Memory B cell (primary cell): ENCODE data around the gene RGS21.

Experiments used
- ATAC-seq: fragments of 150-1000 bp; cut with Tn5 transposase; 2 replicates; pipeline ENCODE4 v1.10.0; 2021; ENCODE audit warnings: low read depth, mild to moderate bottlenecking, moderate library complexity
- DNase-seq, 2 donors: peaks; one replicate each; pipeline ENCODE4 v3.0.0; 2022; ENCODE audit warnings: low spot score in 2 of 2
- H3K27ac Mint-ChIP-seq: one replicate; pipeline ENCODE4 v1.8.0; 2022; ENCODE audit warnings: mild to moderate bottlenecking, moderate library complexity, mixed read lengths
- H3K27me3 Mint-ChIP-seq: one replicate; pipeline ENCODE4 v1.8.0; 2022; ENCODE audit warnings: mixed read lengths
- H3K36me3 Mint-ChIP-seq: one replicate; pipeline ENCODE4 v1.8.0; 2022; ENCODE audit warnings: mild to moderate bottlenecking, mixed read lengths
- H3K4me1 Mint-ChIP-seq: one replicate; pipeline ENCODE4 v1.8.0; 2022; ENCODE audit warnings: mixed read lengths
- H3K4me3 Mint-ChIP-seq: one replicate; pipeline ENCODE4 v1.8.0; 2022; ENCODE audit warnings: mild to moderate bottlenecking, moderate library complexity, mixed read lengths
- H3K9me3 Mint-ChIP-seq: one replicate; pipeline ENCODE4 v1.8.0; 2022; ENCODE audit warnings: mixed read lengths

RGS21 gene

GRCh38 chr1:192351550-192351949 is 34.8 kb downstream of the RGS21 start:
- no peak overlapping the region for H3K4me3 Mint-ChIP-seq
- no peaks in the 10 kb centered on the region for H3K4me1 Mint-ChIP-seq
- no peak for ATAC-seq
- H3K27ac Mint-ChIP-seq = no peak overlapping the region
- H3K27me3 Mint-ChIP-seq = no peaks in the 10 kb centered on the region
- no peaks in the 10 kb centered on the region for H3K9me3 Mint-ChIP-seq
- H3K36me3 Mint-ChIP-seq = no peaks in the 10 kb centered on the region
- no peak for DNase-seq

- ATAC-seq (no peak), DNase-seq (no peak)
- H3K4me3 Mint-ChIP-seq = no peak overlapping the region
- no peaks in the 10 kb centered on the region for H3K4me1 Mint-ChIP-seq
- H3K27ac Mint-ChIP-seq = no peak overlapping the region
- H3K9me3 Mint-ChIP-seq = peaks cover 1% of the 10 kb centered on the region
- H3K27me3 Mint-ChIP-seq = no peaks in the 10 kb centered on the region
- H3K36me3 Mint-ChIP-seq = no peaks in the 10 kb centered on the region
Measured at GRCh38 chr1:192357924-192358323, 41.1 kb downstream of the RGS21 start.

- no peak for DNase-seq
Measured at GRCh38 chr1:192358402-192358801, 41.6 kb downstream of the RGS21 start.

GRCh38 chr1:192358822-192359221 is 42.0 kb downstream of the RGS21 start:
- H3K4me3 Mint-ChIP-seq = no peak overlapping the region
- no peak overlapping the region for H3K27ac Mint-ChIP-seq
- H3K27me3 Mint-ChIP-seq = no peaks in the 10 kb centered on the region
- H3K36me3 Mint-ChIP-seq = no peaks in the 10 kb centered on the region
- peaks cover 1% of the 10 kb centered on the region for H3K9me3 Mint-ChIP-seq
- no peak for ATAC-seq
- no peaks in the 10 kb centered on the region for H3K4me1 Mint-ChIP-seq
- DNase-seq = no peak

More at GRCh38 chr1:192358402-192358801, 41.6 kb downstream of the RGS21 start:
- no peaks in the 10 kb centered on the region for H3K36me3 Mint-ChIP-seq
- no peak overlapping the region for H3K27ac Mint-ChIP-seq
- no peaks in the 10 kb centered on the region for H3K27me3 Mint-ChIP-seq
- peaks cover 1% of the 10 kb centered on the region for H3K9me3 Mint-ChIP-seq
- H3K4me1 Mint-ChIP-seq = no peaks in the 10 kb centered on the region
- H3K4me3 Mint-ChIP-seq = no peak overlapping the region
- ATAC-seq = no peak

GRCh38 chr1:192363177-192363576 is 46.4 kb downstream of the RGS21 start:
- DNase-seq = no peak
- no peaks in the 10 kb centered on the region for H3K4me1 Mint-ChIP-seq
- ATAC-seq = no peak
- H3K36me3 Mint-ChIP-seq = no peaks in the 10 kb centered on the region
- H3K9me3 Mint-ChIP-seq = no peaks in the 10 kb centered on the region
- H3K27ac Mint-ChIP-seq = no peak overlapping the region
- H3K4me3 Mint-ChIP-seq = no peak overlapping the region
- no peaks in the 10 kb centered on the region for H3K27me3 Mint-ChIP-seq

- H3K27ac Mint-ChIP-seq = no peak overlapping the region
- ATAC-seq = no peak
- H3K9me3 Mint-ChIP-seq = no peaks in the 10 kb centered on the region
- H3K36me3 Mint-ChIP-seq = no peaks in the 10 kb centered on the region
- H3K4me3 Mint-ChIP-seq = no peak overlapping the region
- DNase-seq = no peak
- H3K4me1 Mint-ChIP-seq = no peaks in the 10 kb centered on the region
- H3K27me3 Mint-ChIP-seq = no peaks in the 10 kb centered on the region
Measured at GRCh38 chr1:192367436-192367835, 50.6 kb downstream of the RGS21 start.

GRCh38 chr1:192375306-192375705 is 58.5 kb downstream of the RGS21 start:
- no peak overlapping the region for H3K27ac Mint-ChIP-seq
- H3K27me3 Mint-ChIP-seq = no peaks in the 10 kb centered on the region
- H3K9me3 Mint-ChIP-seq = no peaks in the 10 kb centered on the region
- no peaks in the 10 kb centered on the region for H3K4me1 Mint-ChIP-seq
- H3K4me3 Mint-ChIP-seq = no peak overlapping the region
- ATAC-seq = no peak
- no peaks in the 10 kb centered on the region for H3K36me3 Mint-ChIP-seq
- DNase-seq = no peak

- H3K27me3 Mint-ChIP-seq = no peaks in the 10 kb centered on the region
- DNase-seq (no peak), ATAC-seq (no peak)
- H3K9me3 Mint-ChIP-seq = no peaks in the 10 kb centered on the region
- no peak overlapping the region for H3K27ac Mint-ChIP-seq
- no peaks in the 10 kb centered on the region for H3K36me3 Mint-ChIP-seq
- H3K4me1 Mint-ChIP-seq = no peaks in the 10 kb centered on the region
- H3K4me3 Mint-ChIP-seq = no peak overlapping the region
Measured at GRCh38 chr1:192376374-192376773, 59.6 kb downstream of the RGS21 start.

GRCh38 chr1:192378276-192378675 is 61.5 kb downstream of the RGS21 start:
- ATAC-seq (no peak), DNase-seq (no peak)
- H3K27ac Mint-ChIP-seq = no peak overlapping the region
- H3K4me1 Mint-ChIP-seq = no peaks in the 10 kb centered on the region
- no peak overlapping the region for H3K4me3 Mint-ChIP-seq
- H3K27me3 Mint-ChIP-seq = no peaks in the 10 kb centered on the region
- H3K9me3 Mint-ChIP-seq = no peaks in the 10 kb centered on the region
- no peaks in the 10 kb centered on the region for H3K36me3 Mint-ChIP-seq

GRCh38 chr1:192378878-192379277 is 62.1 kb downstream of the RGS21 start:
- ATAC-seq = no peak
- H3K36me3 Mint-ChIP-seq = no peaks in the 10 kb centered on the region
- H3K4me3 Mint-ChIP-seq = no peak overlapping the region
- H3K27me3 Mint-ChIP-seq = no peaks in the 10 kb centered on the region
- no peak for DNase-seq
- no peak overlapping the region for H3K27ac Mint-ChIP-seq
- no peaks in the 10 kb centered on the region for H3K4me1 Mint-ChIP-seq
- no peaks in the 10 kb centered on the region for H3K9me3 Mint-ChIP-seq

GRCh38 chr1:192379554-192379953 is 62.8 kb downstream of the RGS21 start:
- DNase-seq (no peak), ATAC-seq (no peak)
- Mint-ChIP-seq H3K36me3 (no peaks in the 10 kb centered on the region), H3K4me1 (no peaks in the 10 kb centered on the region), H3K9me3 (peaks cover under 1% of the 10 kb centered on the region), H3K4me3 (no peak overlapping the region), H3K27ac (no peak overlapping the region), H3K27me3 (no peaks in the 10 kb centered on the region)

GRCh38 chr1:192382758-192383157 is 66.0 kb downstream of the RGS21 start:
- DNase-seq = no peak
- H3K4me1 Mint-ChIP-seq = no peaks in the 10 kb centered on the region
- H3K27ac Mint-ChIP-seq = no peak overlapping the region
- peaks cover 3% of the 10 kb centered on the region for H3K9me3 Mint-ChIP-seq
- no peaks in the 10 kb centered on the region for H3K27me3 Mint-ChIP-seq
- no peaks in the 10 kb centered on the region for H3K36me3 Mint-ChIP-seq
- no peak overlapping the region for H3K4me3 Mint-ChIP-seq
- no peak for ATAC-seq

GRCh38 chr1:192386051-192386650 is 69.4 kb downstream of the RGS21 start:
- H3K27me3 Mint-ChIP-seq = no peaks in the 10 kb centered on the region
- DNase-seq = no peak
- no peak overlapping the region for H3K27ac Mint-ChIP-seq
- H3K4me1 Mint-ChIP-seq = no peaks in the 10 kb centered on the region
- no peaks in the 10 kb centered on the region for H3K36me3 Mint-ChIP-seq
- peaks cover 3% of the 10 kb centered on the region for H3K9me3 Mint-ChIP-seq
- no peak overlapping the region for H3K4me3 Mint-ChIP-seq
- no peak for ATAC-seq

- H3K27ac Mint-ChIP-seq = no peak overlapping the region
- H3K36me3 Mint-ChIP-seq = no peaks in the 10 kb centered on the region
- no peak overlapping the region for H3K4me3 Mint-ChIP-seq
- H3K4me1 Mint-ChIP-seq = no peaks in the 10 kb centered on the region
- ATAC-seq (no peak), DNase-seq (no peak)
- peaks cover 3% of the 10 kb centered on the region for H3K9me3 Mint-ChIP-seq
- no peaks in the 10 kb centered on the region for H3K27me3 Mint-ChIP-seq
Measured at GRCh38 chr1:192395211-192395610, 78.4 kb downstream of the RGS21 start.

- H3K27me3 Mint-ChIP-seq = no peaks in the 10 kb centered on the region
- H3K4me3 Mint-ChIP-seq = no peak overlapping the region
- DNase-seq = no peak
- no peak overlapping the region for H3K27ac Mint-ChIP-seq
- no peak for ATAC-seq
- H3K4me1 Mint-ChIP-seq = no peaks in the 10 kb centered on the region
- peaks cover 3% of the 10 kb centered on the region for H3K9me3 Mint-ChIP-seq
- no peaks in the 10 kb centered on the region for H3K36me3 Mint-ChIP-seq
Measured at GRCh38 chr1:192395895-192396294, 79.1 kb downstream of the RGS21 start.
